Spleen (tissue), 11 donors: ENCODE measurements around the gene LRP1-AS. TPM values are rescaled to one million over a fixed set of nuclear protein-coding genes. Genes with fewer than 3 reads are reported as not detected.

Source experiments
- DNase-seq: peaks from one replicate; pipeline ENCODE4 v3.0.0-alpha.2; 2020
- H3K27ac ChIP-seq, 8 donors: fragments of 200-600 bp; sonication (generic) in 7 of 8; 1 replicate in 4 of 8; 2 replicates in 4 of 8; pipeline versions ENCODE4 v1.5.0 to v1.8.0; 2016 to 2021; ENCODE audit warnings: inconsistent platforms in 4 of 8, mild to moderate bottlenecking in 4 of 8, moderate library complexity in 1 of 8
- H3K27me3 ChIP-seq, 7 donors: fragments of 200-600 bp; sonication (generic) in 6 of 7; replicated peaks in 1 of 7; 1 replicate in 4 of 7; 2 replicates in 3 of 7; pipeline versions ENCODE4 v1.5.0 to v1.8.0; 2016 to 2021; ENCODE audit warnings: inconsistent platforms in 3 of 7, mild to moderate bottlenecking in 1 of 7
- H3K36me3 ChIP-seq, 6 donors: fragments of 200-600 bp; sonication (generic) in 5 of 6; 1 replicate in 4 of 6; 2 replicates in 2 of 6; pipeline versions ENCODE4 v1.5.0 to v1.8.0; 2016 to 2021; ENCODE audit warnings: inconsistent platforms in 2 of 6
- H3K4me1 ChIP-seq, 6 donors: fragments of 200-600 bp; sonication (generic) in 5 of 6; 1 replicate in 3 of 6; 2 replicates in 3 of 6; pipeline versions ENCODE4 v1.5.0 to v1.8.0; 2016 to 2021; ENCODE audit warnings: inconsistent platforms in 3 of 6
- H3K4me3 ChIP-seq, 8 donors: fragments of 200-600 bp; sonication (generic) in 7 of 8; 1 replicate in 4 of 8; 2 replicates in 4 of 8; pipeline versions ENCODE4 v1.5.0 to v1.8.0; 2016 to 2021; ENCODE audit warnings: inconsistent platforms in 4 of 8, mild to moderate bottlenecking in 4 of 8, moderate library complexity in 2 of 8
- H3K9me3 ChIP-seq, 8 donors: fragments of 200-600 bp; sonication (generic) in 7 of 8; 1 replicate in 4 of 8; 2 replicates in 4 of 8; pipeline versions ENCODE4 v1.5.0 to v1.8.0; 2016 to 2021; ENCODE audit warnings: inconsistent platforms in 4 of 8
- CTCF ChIP-seq, 11 experiments: fragments of 200-600 bp in 7 of 11; fragments of 450-650 bp in 4 of 11; sonication (generic) in 4 of 11; IDR thresholded peaks in 8 of 11; conservative IDR thresholded peaks in 3 of 11; 1 replicate in 7 of 11; 2 replicates in 4 of 11; pipeline versions ENCODE4 v1.4.0 to v1.8.0; 2016 to 2021; ENCODE audit warnings: antibody characterized with exemption in 11 of 11, inconsistent platforms in 4 of 11, mild to moderate bottlenecking in 1 of 11
- POLR2A ChIP-seq, 3 donors: fragments of 450-650 bp; IDR thresholded peaks; one replicate each; pipeline ENCODE4 v1.5.1; 2017; ENCODE audit warnings: antibody characterized with exemption in 3 of 3, mild to moderate bottlenecking in 1 of 3
- POLR2AphosphoS5 ChIP-seq, 3 donors: sonication (generic); formaldehyde crosslinking; IDR thresholded peaks; one replicate each; pipeline ENCODE4 v1.5.1; 2017; ENCODE audit warnings: antibody characterized with exemption in 3 of 3
- WGBS, 5 donors: extraction: QIAGEN DNeasy Blood & Tissue Kit in 3 of 5; methylation state at CpG; one replicate each; pipeline versions ENCODE4 v1.1.5 to v1.1.7; 2013 to 2018; 5-methylcytosine and 5-hydroxymethylcytosine counted together
- intact Hi-C: fragments of 100-400 bp; cut with DNase I; formaldehyde crosslinking; loops from one replicate; pipeline ENCODE4 v1.15.0; 2023; ENCODE audit warnings: low total_unique reads
- polyA plus RNA-seq, 3 donors: library from polyadenylated mRNA; stranded (reverse); fragments of 200-250 nt; gene quantifications; one replicate each; pipeline ENCODE4 v1.2.1, GENCODE V29; 2013
- total RNA-seq, 7 donors: library from RNA; depleted of rRNA in 3 of 7; stranded (reverse); fragments of >200 nt in 3 of 7; fragmentation: NEBNext Ultra II Directional in 4 of 7; extraction: Animal tissue kit (Norgen Biotek cat#: 25700) in 4 of 7; gene quantifications; one replicate each; pipeline versions ENCODE4 v1.1.0 to v1.2.1, GENCODE V29; 2016 to 2021
- donor health status: healthy with polysubstance abuse.
- donor health status: DM: no; HTN: no; CAD: no; lungs with moderate emphysema.
- donor health status: DM: no; HTN: no; CAD: no.
- donor health status: Bipolar disorder and iron deficiency.
- donor health status: healthy.
- donor health status: DM: no; HTN: no; CAD: no.
- donor health status: DM: yes; HTN: yes; CAD: no.

Gene LRP1-AS
- total and polyA plus RNA-seq, 10 donors: not detected

GRCh38 chr12:57195186-57195585, 47.8 kb upstream of the LRP1-AS start:
- Histone ChIP-seq H3K4me3 (no peak overlapping the region), H3K27ac (no peak overlapping the region), H3K4me1 (no peaks in the 10 kb centered on the region), H3K27me3 (no peaks in the 10 kb centered on the region), H3K9me3 (no peaks in the 10 kb centered on the region), H3K36me3 (peaks cover 0 to 100% (median 44%) of the 10 kb centered on the region in 6 donors)
- DNase-seq: no peak
- intact Hi-C loops: no loop called here
- TF ChIP-seq POLR2A (IDR thresholded peaks at IDR 0.05): no peak
- peak in 1 of 3 donors; percentile 26 for TF ChIP-seq POLR2AphosphoS5 (IDR thresholded peaks at IDR 0.05)
- TF ChIP-seq CTCF (IDR thresholded peaks at IDR 0.05 in 8 of 11, conservative IDR thresholded peaks at IDR 0.05 in 3 of 11): no peak
- 78 to 86% (median 86%) methylated on average over 19 of the region's 19 CpGs for WGBS, 5 donors

GRCh38 chr12:57194253-57194652, 46.8 kb upstream of the LRP1-AS start:
- no peaks in the 10 kb centered on the region for H3K9me3 ChIP-seq
- intact Hi-C loops: no loop called here
- WGBS, 5 donors: 86 to 90% (median 87%) methylated on average over 18 of the region's 18 CpGs
- H3K4me1 ChIP-seq: no peaks in the 10 kb centered on the region
- no peak for TF ChIP-seq POLR2A (IDR thresholded peaks at IDR 0.05)
- no peak for TF ChIP-seq POLR2AphosphoS5 (IDR thresholded peaks at IDR 0.05)
- TF ChIP-seq CTCF (IDR thresholded peaks at IDR 0.05 in 8 of 11, conservative IDR thresholded peaks at IDR 0.05 in 3 of 11): no peak
- H3K4me3 ChIP-seq: no peak overlapping the region
- H3K27me3 ChIP-seq: no peaks in the 10 kb centered on the region
- H3K27ac ChIP-seq: no peak overlapping the region
- DNase-seq: no peak
- H3K36me3 ChIP-seq: peaks cover 0 to 100% (median 41%) of the 10 kb centered on the region in 6 donors

DNA sequence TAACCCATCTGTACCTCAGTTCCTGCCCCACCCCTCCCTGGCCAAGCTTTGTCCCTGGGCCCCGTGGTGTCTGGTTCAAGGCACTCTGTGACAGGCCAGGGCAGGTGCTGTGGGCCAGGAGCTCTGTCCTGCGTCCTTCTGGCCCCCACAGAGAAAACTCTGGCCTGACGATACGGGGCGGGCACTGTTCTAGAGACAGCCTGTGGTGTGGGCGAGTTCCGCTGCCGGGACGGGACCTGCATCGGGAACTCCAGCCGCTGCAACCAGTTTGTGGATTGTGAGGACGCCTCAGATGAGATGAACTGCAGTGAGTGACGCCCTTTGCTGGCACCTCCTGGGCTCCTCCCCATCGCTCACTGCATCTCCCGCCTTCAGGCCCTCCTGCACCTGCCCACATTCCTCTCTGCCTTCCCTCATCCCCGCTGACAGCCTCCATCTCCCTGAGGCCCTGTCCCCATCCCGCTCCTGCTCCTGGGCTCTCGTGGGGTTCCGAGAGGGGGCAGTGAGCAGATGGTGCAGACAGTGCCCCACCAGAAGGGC, 46.4 kb upstream of the LRP1-AS start:
- intact Hi-C loops: no loop called here
- Histone ChIP-seq H3K36me3 (peaks cover 0 to 100% (median 40%) of the 10 kb centered on the region in 6 donors), H3K27ac (no peak overlapping the region), H3K4me1 (no peaks in the 10 kb centered on the region), H3K9me3 (no peaks in the 10 kb centered on the region), H3K27me3 (no peaks in the 10 kb centered on the region), H3K4me3 (no peak overlapping the region)
- no peak for DNase-seq
- TF ChIP-seq POLR2A (IDR thresholded peaks at IDR 0.05): no peak
- no peak for TF ChIP-seq CTCF (IDR thresholded peaks at IDR 0.05 in 8 of 11, conservative IDR thresholded peaks at IDR 0.05 in 3 of 11)
- TF ChIP-seq POLR2AphosphoS5 (IDR thresholded peaks at IDR 0.05): no peak
- 81 to 90% (median 85%) methylated on average over 17 to 19 of the region's 19 CpGs for WGBS, 5 donors

DNA sequence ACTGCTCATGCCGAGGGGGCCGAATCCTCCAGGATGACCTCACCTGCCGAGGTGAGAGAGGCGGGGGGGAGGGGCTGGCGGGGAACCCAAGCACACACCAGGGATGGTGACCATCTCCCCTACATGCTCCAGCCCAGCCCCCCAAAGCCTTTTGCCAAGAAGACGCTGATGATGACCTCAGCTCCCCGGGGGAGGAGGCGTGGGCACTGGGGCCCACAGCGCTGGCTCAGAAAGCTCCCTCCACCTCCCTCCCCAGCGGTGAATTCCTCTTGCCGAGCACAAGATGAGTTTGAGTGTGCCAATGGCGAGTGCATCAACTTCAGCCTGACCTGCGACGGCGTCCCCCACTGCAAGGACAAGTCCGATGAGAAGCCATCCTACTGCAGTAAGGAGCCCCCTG, 45.5 kb upstream of the LRP1-AS start:
- H3K4me1 ChIP-seq: no peaks in the 10 kb centered on the region
- no peak for TF ChIP-seq POLR2AphosphoS5 (IDR thresholded peaks at IDR 0.05)
- TF ChIP-seq POLR2A (IDR thresholded peaks at IDR 0.05): no peak
- no peak for TF ChIP-seq CTCF (IDR thresholded peaks at IDR 0.05 in 8 of 11, conservative IDR thresholded peaks at IDR 0.05 in 3 of 11)
- no peak overlapping the region for H3K27ac ChIP-seq
- 83 to 94% (median 90%) methylated on average over 15 to 16 of the region's 16 CpGs for WGBS, 5 donors
- intact Hi-C loops: no loop called here
- H3K27me3 ChIP-seq: no peaks in the 10 kb centered on the region
- no peak overlapping the region for H3K4me3 ChIP-seq
- no peaks in the 10 kb centered on the region for H3K9me3 ChIP-seq
- peaks cover 0 to 100% (median 36%) of the 10 kb centered on the region in 6 donors for H3K36me3 ChIP-seq
- no peak for DNase-seq
